Smooth muscle cell (in vitro differentiated cells): ENCODE data around the gene ACBD5. TPM values are rescaled to one million over a fixed set of nuclear protein-coding genes. Genes with fewer than 3 reads are reported as not detected.

Experiments used
- DNase-seq: peaks from one replicate; lab custom pipeline; 2025; ENCODE audit not compliant: unreplicated experiment; lab: John Stamatoyannopoulos, UW
- H2AFZ ChIP-seq: fragments of 200-600 bp; sonication (generic); 2 replicates; pipeline ENCODE4 v1.6.0; 2016; ENCODE audit warnings: antibody characterized with exemption, low read depth, mild to moderate bottlenecking
- H3F3A ChIP-seq: fragments of 200-600 bp; sonication (generic); 2 replicates; pipeline ENCODE4 v1.6.0; 2017; ENCODE audit warnings: antibody characterized with exemption, low read depth
- H3K27ac ChIP-seq: fragments of 200-600 bp; sonication (generic); 2 replicates; pipeline ENCODE4 v1.5.1; 2016; ENCODE audit warnings: low read depth, mild to moderate bottlenecking
- H3K27me3 ChIP-seq: fragments of 200-600 bp; sonication (generic); 2 replicates; pipeline ENCODE4 v1.6.1; 2016; ENCODE audit warnings: low read depth, mild to moderate bottlenecking
- H3K36me3 ChIP-seq: fragments of 200-600 bp; sonication (generic); 2 replicates; pipeline ENCODE4 v1.5.1; 2016; ENCODE audit warnings: low read depth
- H3K4me1 ChIP-seq: fragments of 200-600 bp; sonication (generic); 2 replicates; pipeline ENCODE4 v1.5.1; 2016; ENCODE audit warnings: low read depth
- H3K4me2 ChIP-seq: fragments of 200-600 bp; sonication (generic); 2 replicates; pipeline ENCODE4 v1.6.0; 2016; ENCODE audit warnings: mild to moderate bottlenecking
- H3K4me3 ChIP-seq: fragments of 200-600 bp; sonication (generic); 2 replicates; pipeline ENCODE4 v1.5.1; 2016; ENCODE audit warnings: mild to moderate bottlenecking
- H3K79me2 ChIP-seq: fragments of 200-600 bp; sonication (generic); 2 replicates; pipeline ENCODE4 v1.6.0; 2016; ENCODE audit warnings: low read depth, mild to moderate bottlenecking
- H3K9ac ChIP-seq: fragments of 200-600 bp; sonication (generic); 2 replicates; pipeline ENCODE4 v1.6.0; 2016; ENCODE audit warnings: low read depth
- H3K9me3 ChIP-seq: fragments of 200-600 bp; sonication (generic); replicated peaks from 2 replicates; pipeline ENCODE4 v1.5.1; 2016; ENCODE audit warnings: low read depth
- H4K20me1 ChIP-seq: fragments of 200-600 bp; sonication (generic); 2 replicates; pipeline ENCODE4 v1.6.0; 2016; ENCODE audit warnings: low read depth
- WGBS: methylation state at CpG from one replicate; pipeline ENCODE4 v1.1.7; 2016; ENCODE audit warnings: low lambda C conversion rate; 5-methylcytosine and 5-hydroxymethylcytosine counted together
- polyA plus RNA-seq: library from polyadenylated mRNA; unstranded; fragments of >200 nt; fragmentation: Nextera tagmentation; extraction: Ambion mirVana; gene quantifications from 2 replicates; pipeline ENCODE4 v1.2.1, GENCODE V29; 2016
- total RNA-seq: library from RNA; depleted of rRNA; stranded (reverse); fragments of >200 nt; gene quantifications from 2 replicates; pipeline ENCODE4 v1.2.3, GENCODE V29; 2014
- TF ChIP-seq, protein P1 (sequence below): fragments of 200-600 bp; sonication (generic); IDR thresholded peaks from 2 replicates; pipeline ENCODE4 v1.5.1; 2017; ENCODE audit warnings: borderline replicate concordance, mild to moderate bottlenecking, antibody characterized with exemption; ENCODE audit not compliant: insufficient read depth, poor library complexity, severe bottlenecking

ACBD5 gene
- total and polyA plus RNA-seq, 2 experiments from 2014 or later, result 14.7 to 18.7 TPM

DNA sequence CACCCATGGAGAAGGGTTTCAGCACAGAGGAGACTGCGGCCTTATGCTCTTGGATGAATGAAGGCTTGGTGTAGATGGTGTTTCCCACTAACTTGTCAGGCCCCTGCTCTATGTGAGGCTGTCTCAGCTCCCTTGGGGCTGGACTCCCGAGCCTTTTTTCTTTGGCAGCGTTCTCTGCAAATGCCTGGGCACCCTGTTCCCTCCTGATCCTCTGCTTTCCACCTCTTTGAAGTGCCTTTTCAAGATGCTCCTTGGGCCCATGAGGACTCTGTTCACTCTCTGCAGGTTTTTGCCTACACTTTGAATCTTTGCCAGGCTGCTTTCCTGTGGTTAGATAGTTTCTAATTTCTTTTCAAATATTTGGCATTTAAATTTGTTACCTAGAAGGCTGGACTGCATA is 6.8 kb upstream of the ACBD5 start:
- H3K36me3 ChIP-seq, result no peaks in the 10 kb centered on the region
- no peaks in the 10 kb centered on the region for H3K9me3 ChIP-seq
- no peak overlapping the region for H3K27ac ChIP-seq
- H3K79me2 ChIP-seq, result no peaks in the 10 kb centered on the region
- H3K27me3 ChIP-seq, result no peaks in the 10 kb centered on the region
- no peak overlapping the region for H3K4me2 ChIP-seq
- H2AFZ ChIP-seq, result no peak overlapping the region
- peaks cover 7% of the 10 kb centered on the region for H3K4me1 ChIP-seq
- H4K20me1 ChIP-seq, result no peaks in the 10 kb centered on the region
- TF ChIP-seq, protein P1, sequence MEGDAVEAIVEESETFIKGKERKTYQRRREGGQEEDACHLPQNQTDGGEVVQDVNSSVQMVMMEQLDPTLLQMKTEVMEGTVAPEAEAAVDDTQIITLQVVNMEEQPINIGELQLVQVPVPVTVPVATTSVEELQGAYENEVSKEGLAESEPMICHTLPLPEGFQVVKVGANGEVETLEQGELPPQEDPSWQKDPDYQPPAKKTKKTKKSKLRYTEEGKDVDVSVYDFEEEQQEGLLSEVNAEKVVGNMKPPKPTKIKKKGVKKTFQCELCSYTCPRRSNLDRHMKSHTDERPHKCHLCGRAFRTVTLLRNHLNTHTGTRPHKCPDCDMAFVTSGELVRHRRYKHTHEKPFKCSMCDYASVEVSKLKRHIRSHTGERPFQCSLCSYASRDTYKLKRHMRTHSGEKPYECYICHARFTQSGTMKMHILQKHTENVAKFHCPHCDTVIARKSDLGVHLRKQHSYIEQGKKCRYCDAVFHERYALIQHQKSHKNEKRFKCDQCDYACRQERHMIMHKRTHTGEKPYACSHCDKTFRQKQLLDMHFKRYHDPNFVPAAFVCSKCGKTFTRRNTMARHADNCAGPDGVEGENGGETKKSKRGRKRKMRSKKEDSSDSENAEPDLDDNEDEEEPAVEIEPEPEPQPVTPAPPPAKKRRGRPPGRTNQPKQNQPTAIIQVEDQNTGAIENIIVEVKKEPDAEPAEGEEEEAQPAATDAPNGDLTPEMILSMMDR, result no peak
- DNase-seq, result no peak
- 86% methylated on average over 3 of the region's 3 CpGs for WGBS
- no peaks in the 10 kb centered on the region for H3F3A ChIP-seq
- no peak overlapping the region for H3K9ac ChIP-seq
- H3K4me3 ChIP-seq, result no peak overlapping the region

DNA sequence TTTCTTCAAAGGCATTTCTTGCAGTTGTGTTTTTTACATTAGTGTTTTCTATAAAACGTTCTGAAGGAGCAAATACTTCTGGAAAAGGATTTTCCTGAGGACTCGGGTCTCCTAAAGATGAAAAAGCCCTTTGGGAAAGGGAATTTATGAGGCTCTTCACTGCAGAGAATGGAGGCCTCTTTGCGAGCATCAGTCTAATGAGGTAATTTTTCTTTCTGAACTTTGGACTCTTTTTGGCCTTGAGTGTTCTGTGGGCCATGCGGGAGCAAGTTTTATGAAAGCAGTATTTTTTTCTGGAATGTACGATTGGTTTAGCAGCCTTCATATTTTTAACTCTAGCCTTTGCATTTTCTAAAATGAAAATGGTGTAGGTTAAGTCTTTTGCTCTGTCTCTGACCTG is 6.4 kb upstream of the ACBD5 start:
- H2AFZ ChIP-seq, result no peak overlapping the region
- no peak overlapping the region for H3K9ac ChIP-seq
- H4K20me1 ChIP-seq, result no peaks in the 10 kb centered on the region
- no peaks in the 10 kb centered on the region for H3K27me3 ChIP-seq
- TF ChIP-seq, protein P1, result no peak
- H3K9me3 ChIP-seq, result no peaks in the 10 kb centered on the region
- H3K27ac ChIP-seq, result no peak overlapping the region
- H3K4me3 ChIP-seq, result no peak overlapping the region
- H3F3A ChIP-seq, result no peaks in the 10 kb centered on the region
- no peaks in the 10 kb centered on the region for H3K36me3 ChIP-seq
- peaks cover 7% of the 10 kb centered on the region for H3K4me1 ChIP-seq
- WGBS, result 87% methylated on average over 5 of the region's 5 CpGs
- DNase-seq, result no peak
- H3K79me2 ChIP-seq, result no peaks in the 10 kb centered on the region
- H3K4me2 ChIP-seq, result no peak overlapping the region

DNA sequence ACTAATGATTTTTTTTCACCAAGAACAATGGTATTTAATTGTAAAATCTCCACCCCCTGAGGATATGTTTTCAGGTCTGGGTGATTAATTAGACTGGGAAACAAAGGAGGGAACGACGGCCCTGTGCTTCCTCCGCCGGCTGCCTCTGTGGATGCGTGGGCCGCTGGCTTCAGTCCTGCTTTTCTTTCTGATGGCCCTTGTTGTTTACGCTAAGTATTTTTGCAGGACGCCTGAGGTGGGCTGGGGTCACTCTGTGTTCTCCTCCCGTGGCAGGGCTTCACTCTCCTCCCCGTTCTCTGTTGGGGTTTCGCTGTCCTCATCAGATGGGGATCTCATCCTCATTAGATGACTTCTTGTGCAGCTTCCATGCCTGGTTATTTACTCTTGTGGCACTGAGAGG is 5.2 kb upstream of the ACBD5 start:
- Histone ChIP-seq H3K4me3 (no peak overlapping the region), H3K36me3 (no peaks in the 10 kb centered on the region), H3K9ac (no peak overlapping the region), H3K4me1 (peaks cover 7% of the 10 kb centered on the region), H4K20me1 (no peaks in the 10 kb centered on the region), H3K27ac (no peak overlapping the region), H3K4me2 (no peak overlapping the region), H3K79me2 (no peaks in the 10 kb centered on the region), H2AFZ (no peak overlapping the region), H3F3A (peaks cover 6% of the 10 kb centered on the region), H3K27me3 (no peaks in the 10 kb centered on the region), H3K9me3 (no peaks in the 10 kb centered on the region)
- no peak for DNase-seq
- WGBS, result 79% methylated on average over 11 of the region's 11 CpGs
- TF ChIP-seq, protein P1, result no peak

DNA sequence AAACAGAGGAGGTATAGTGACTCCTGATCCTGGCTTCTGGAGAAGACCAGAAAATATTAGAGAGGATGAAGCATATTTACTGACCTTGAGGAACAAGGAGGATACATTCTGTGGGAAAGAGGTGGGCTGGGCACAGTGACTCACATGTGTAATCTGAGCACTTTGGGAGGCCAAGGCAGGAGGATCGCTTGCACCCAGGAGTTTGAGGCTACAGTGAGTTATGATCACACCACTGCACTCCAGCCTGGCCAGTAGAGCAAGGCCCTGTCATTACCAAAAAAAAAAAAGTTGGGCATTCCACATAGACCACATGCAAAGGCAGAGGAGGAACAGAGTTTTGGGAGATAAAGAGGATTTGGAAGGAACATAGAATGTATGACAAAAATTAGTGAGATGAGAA is 4.4 kb upstream of the ACBD5 start:
- TF ChIP-seq, protein P1, result no peak
- Histone ChIP-seq H3K27me3 (no peaks in the 10 kb centered on the region), H3K4me1 (peaks cover 7% of the 10 kb centered on the region), H3K9ac (no peak overlapping the region), H3K9me3 (no peaks in the 10 kb centered on the region), H3F3A (peaks cover 7% of the 10 kb centered on the region), H4K20me1 (no peaks in the 10 kb centered on the region), H3K79me2 (no peaks in the 10 kb centered on the region), H2AFZ (no peak overlapping the region), H3K27ac (no peak overlapping the region), H3K4me3 (no peak overlapping the region), H3K36me3 (no peaks in the 10 kb centered on the region), H3K4me2 (no peak overlapping the region)
- no peak for DNase-seq
- WGBS, result 94% methylated on average over 1 of the region's 1 CpG
